Cardiac muscle cell (in vitro differentiated cells and primary cell): ENCODE measurements around the gene SULT1A2. TPM values are rescaled to one million over a fixed set of nuclear protein-coding genes. Genes with fewer than 3 reads are reported as not detected.

ENCODE experiments used
- DNase-seq, 2 donors: peaks; one replicate each; pipeline versions ENCODE4 v3.0.0 to v3.0.0-alpha.2; 2010 to 2017; ENCODE audit warnings: low read depth in 1 of 2, low spot score in 1 of 2
- H3K27ac ChIP-seq: fragments of 200-600 bp; sonication (generic); 2 replicates; pipeline ENCODE4 v1.5.1; 2016
- H3K27me3 ChIP-seq: fragments of 200-600 bp; sonication (generic); 2 replicates; pipeline ENCODE4 v1.6.0; 2016; ENCODE audit warnings: control low read depth
- H3K36me3 ChIP-seq: fragments of 200-600 bp; sonication (generic); 2 replicates; pipeline ENCODE4 v1.5.1; 2016; ENCODE audit warnings: control low read depth
- H3K4me1 ChIP-seq: fragments of 200-600 bp; sonication (generic); 2 replicates; pipeline ENCODE4 v1.8.1; 2017; ENCODE audit warnings: low read depth, mild to moderate bottlenecking, mixed run types
- H3K4me3 ChIP-seq: fragments of 200-600 bp; sonication (generic); 2 replicates; pipeline ENCODE4 v1.5.1; 2016; ENCODE audit warnings: mild to moderate bottlenecking
- H3K9me3 ChIP-seq: fragments of 200-600 bp; sonication (generic); 2 replicates; pipeline ENCODE4 v1.5.1; 2017; ENCODE audit warnings: low read depth, mild to moderate bottlenecking, control low read depth
- CTCF ChIP-seq: IDR thresholded peaks from 2 replicates; pipeline ENCODE4 v1.5.1; 2012; ENCODE audit warnings: low read depth, mild to moderate bottlenecking, low read length
- polyA plus RNA-seq: library from polyadenylated mRNA; unstranded; fragments of >200 nt; fragmentation: Nextera tagmentation; extraction: Ambion mirVana; gene quantifications from 2 replicates; pipeline ENCODE4 v1.2.1, GENCODE V29; 2016
- total RNA-seq: library from RNA; depleted of rRNA; stranded (reverse); fragments of >200 nt; gene quantifications from 2 replicates; pipeline ENCODE4 v1.2.3, GENCODE V29; 2016

SULT1A2 gene
- total and polyA plus RNA-seq, 2 experiments from 2014 or later: 0.83 to 1.6 TPM

GRCh38 chr16:28585674-28586073 lies 11.2 kb downstream of the SULT1A2 start:
- H3K27ac ChIP-seq: no peak overlapping the region
- no peak for TF ChIP-seq CTCF
- H3K27me3 ChIP-seq: no peaks in the 10 kb centered on the region
- H3K4me1 ChIP-seq: no peaks in the 10 kb centered on the region
- no peaks in the 10 kb centered on the region for H3K9me3 ChIP-seq
- H3K4me3 ChIP-seq: no peak overlapping the region
- H3K36me3 ChIP-seq: peaks cover 5% of the 10 kb centered on the region
- DNase-seq: peak in 1 of 2 donors; percentile 44

GRCh38 chr16:28580726-28581315 lies 16.0 kb downstream of the SULT1A2 start:
- H3K27me3 ChIP-seq: no peaks in the 10 kb centered on the region
- no peak for TF ChIP-seq CTCF
- H3K4me3 ChIP-seq: no peak overlapping the region
- no peaks in the 10 kb centered on the region for H3K9me3 ChIP-seq
- H3K36me3 ChIP-seq: no peaks in the 10 kb centered on the region
- H3K4me1 ChIP-seq: no peaks in the 10 kb centered on the region
- no peak for DNase-seq
- H3K27ac ChIP-seq: no peak overlapping the region

GRCh38 chr16:28575446-28576109 lies 21.3 kb downstream of the SULT1A2 start:
- Histone ChIP-seq H3K4me1 (peaks cover 26% of the 10 kb centered on the region), H3K27ac (no peak overlapping the region), H3K27me3 (no peaks in the 10 kb centered on the region), H3K36me3 (no peaks in the 10 kb centered on the region), H3K9me3 (no peaks in the 10 kb centered on the region), H3K4me3 (no peak overlapping the region)
- no peak for TF ChIP-seq CTCF
- DNase-seq: no peak

- no peaks in the 10 kb centered on the region for H3K9me3 ChIP-seq
- no peak overlapping the region for H3K4me3 ChIP-seq
- H3K27ac ChIP-seq: no peak overlapping the region
- TF ChIP-seq CTCF: no peak
- no peaks in the 10 kb centered on the region for H3K36me3 ChIP-seq
- H3K4me1 ChIP-seq: peaks cover 26% of the 10 kb centered on the region
- DNase-seq: no peak
- no peaks in the 10 kb centered on the region for H3K27me3 ChIP-seq
Measured at GRCh38 chr16:28574925-28575324, 21.9 kb downstream of the SULT1A2 start.

- H3K27me3 ChIP-seq: no peaks in the 10 kb centered on the region
- TF ChIP-seq CTCF: no peak
- no peaks in the 10 kb centered on the region for H3K9me3 ChIP-seq
Measured at GRCh38 chr16:28573738-28574718, 22.8 kb downstream of the SULT1A2 start.

More at GRCh38 chr16:28573738-28574718, 22.8 kb downstream of the SULT1A2 start:
- Histone ChIP-seq H3K4me1 (peaks cover 26% of the 10 kb centered on the region), H3K36me3 (no peaks in the 10 kb centered on the region), H3K4me3 (no peak overlapping the region), H3K27ac (peak overlapping the region; percentile 95)
- DNase-seq: no peak
